Fibroblast of skin of left quadriceps (primary cell): ENCODE measurements around the gene ELF2.
"Not testable (repeated sequence)": the region's sequence is repeated elsewhere in the genome, so short reads cannot be mapped to it uniquely, and the experiment has no call there.

Experiments
- DNase-seq, 2 experiments: peaks; one replicate each; pipeline ENCODE4 v3.0.0-alpha.2; 2013; ENCODE audit warnings: low read depth in 2 of 2

ELF2 gene

DNA sequence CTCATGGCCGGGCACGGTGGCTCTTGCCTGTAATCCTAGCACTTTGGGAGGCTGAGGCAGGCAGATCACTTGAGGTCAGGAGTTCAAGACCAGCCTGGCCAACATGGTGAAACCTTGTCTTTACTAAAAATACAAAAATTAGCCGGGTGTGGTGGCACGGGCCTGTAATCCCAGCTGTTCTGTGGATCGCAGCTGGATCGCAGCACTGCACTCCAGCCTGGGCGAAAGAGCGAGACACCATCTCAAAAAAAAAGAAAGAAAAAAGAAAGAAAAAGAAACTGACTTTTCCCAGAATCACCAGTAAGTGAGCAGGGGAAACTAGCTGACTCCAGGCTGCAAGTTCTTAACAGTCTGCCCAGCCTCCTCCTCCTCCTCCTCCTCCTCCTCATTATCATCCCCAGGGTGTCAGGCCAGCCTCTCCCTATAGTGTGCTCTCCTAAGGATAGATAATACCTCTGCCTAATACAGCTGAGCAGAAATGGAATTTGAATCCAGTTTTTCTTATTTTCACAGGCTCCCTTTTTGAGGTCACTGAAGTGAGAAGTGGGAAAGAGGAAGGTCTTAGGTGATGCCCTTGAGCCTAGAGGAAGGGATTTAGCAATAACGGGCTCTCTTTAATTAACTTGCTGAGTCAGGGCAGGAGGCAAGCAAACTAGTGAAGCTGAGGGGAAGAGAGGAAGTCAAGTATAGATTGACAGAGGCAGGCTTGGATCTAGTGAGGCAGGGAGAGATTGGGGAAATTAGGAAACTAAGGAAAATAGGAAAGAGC, 11.8 kb upstream of the ELF2 start:
- no peak for DNase-seq

GRCh38 chr4:139184129-139184528, 7.1 kb upstream of the ELF2 start:
- DNase-seq, result no peak

- DNase-seq, result peak; percentile 89
Observed at GRCh38 chr4:139177869-139178619, 1.0 kb upstream of the ELF2 start.

DNA sequence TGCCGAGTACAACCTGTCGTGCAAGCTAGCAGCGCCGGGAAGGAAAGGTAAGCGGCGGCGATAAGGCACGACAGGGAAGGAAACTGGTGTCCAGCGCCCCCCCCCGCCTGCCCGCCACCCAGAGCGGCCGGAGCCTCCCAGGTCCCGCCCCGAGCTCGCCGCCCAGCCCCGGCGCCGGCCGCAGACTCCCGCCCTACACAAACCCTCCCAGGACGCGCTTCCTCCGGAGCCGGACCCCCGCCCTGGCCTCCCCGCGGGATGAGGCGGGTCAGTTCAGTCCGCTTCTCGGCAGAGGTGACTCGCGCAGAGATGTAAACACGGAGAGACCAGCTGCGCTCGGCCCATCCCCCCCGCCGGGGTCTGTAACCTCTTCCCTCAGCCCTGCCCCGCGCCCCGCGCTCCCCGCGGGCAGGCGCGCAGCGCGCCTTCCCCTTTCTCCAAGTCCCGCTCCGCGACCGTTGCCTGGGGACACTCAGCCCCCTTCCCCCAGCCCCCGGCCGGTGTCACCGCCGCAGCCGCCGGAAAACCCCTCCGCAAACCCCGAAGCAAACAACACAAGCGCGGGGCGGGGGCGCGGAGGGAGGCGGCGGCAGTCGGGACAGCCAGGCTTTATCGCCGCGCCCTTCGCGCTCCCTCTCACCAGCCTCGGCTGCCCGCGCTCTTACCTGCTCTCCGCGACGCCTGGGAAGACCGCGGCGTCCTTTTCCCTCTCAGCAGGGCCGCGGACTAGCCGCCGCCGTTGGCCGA, 543 bp downstream of the ELF2 start:
- no peak for DNase-seq

- DNase-seq, result no peak
Observed at GRCh38 chr4:139175646-139176301, 1.2 kb downstream of the ELF2 start.

DNA sequence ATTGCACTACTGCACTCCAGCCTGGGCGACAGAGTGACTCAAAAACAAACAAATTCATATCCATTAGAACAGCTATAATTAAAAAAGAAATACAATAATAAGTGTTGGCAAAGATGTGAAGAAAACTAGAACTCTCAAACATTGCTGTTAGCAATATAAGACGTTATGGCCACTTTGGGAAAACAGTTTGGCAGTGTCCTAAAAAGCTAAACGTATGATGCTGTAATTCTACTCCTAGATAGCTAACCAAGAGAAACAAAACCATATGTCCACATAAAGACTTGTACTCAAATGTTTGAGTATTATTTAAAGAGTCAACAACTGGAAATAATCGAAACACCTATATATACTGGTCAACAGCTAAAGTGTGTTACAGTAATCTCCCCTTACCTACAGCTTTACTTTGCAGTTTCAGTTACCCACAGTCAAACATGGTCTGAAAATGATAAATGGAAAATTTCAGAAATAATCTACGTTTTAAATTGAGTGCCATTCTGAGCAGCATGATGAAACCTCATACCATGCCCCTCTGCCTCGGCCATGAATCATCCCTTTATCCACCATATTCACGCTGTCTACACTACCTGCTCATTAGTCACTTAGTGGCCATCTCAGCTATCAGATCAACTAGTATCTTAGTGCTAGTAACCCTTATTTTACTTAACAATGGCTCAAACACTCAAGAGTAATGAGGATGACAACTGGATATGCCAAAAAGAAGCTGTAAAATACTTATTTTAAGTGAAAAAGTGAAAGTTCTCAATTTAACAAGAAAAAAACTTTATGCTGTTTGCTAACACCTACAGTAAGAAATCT, 4.9 kb downstream of the ELF2 start:
- DNase-seq, result no peak

DNA sequence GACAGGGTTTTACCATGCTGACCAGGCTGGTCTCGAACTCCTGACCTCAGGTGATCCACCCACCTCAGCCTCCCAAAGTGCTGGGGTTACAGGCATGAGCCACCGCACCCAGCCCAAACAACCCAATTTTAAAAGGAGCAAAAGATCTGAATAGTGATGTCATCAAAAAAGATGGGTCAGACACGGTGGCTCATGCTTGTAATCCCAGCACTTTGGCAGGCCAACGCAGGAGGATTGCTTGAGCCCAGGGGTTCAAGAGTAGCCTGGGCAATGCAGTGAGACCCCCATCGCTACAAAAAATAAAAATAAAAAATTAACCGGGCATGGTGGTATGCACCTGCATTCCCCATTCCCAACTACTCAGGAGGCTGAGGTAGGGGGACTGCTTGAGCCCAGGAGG, 6.1 kb downstream of the ELF2 start:
- no peak for DNase-seq

DNA sequence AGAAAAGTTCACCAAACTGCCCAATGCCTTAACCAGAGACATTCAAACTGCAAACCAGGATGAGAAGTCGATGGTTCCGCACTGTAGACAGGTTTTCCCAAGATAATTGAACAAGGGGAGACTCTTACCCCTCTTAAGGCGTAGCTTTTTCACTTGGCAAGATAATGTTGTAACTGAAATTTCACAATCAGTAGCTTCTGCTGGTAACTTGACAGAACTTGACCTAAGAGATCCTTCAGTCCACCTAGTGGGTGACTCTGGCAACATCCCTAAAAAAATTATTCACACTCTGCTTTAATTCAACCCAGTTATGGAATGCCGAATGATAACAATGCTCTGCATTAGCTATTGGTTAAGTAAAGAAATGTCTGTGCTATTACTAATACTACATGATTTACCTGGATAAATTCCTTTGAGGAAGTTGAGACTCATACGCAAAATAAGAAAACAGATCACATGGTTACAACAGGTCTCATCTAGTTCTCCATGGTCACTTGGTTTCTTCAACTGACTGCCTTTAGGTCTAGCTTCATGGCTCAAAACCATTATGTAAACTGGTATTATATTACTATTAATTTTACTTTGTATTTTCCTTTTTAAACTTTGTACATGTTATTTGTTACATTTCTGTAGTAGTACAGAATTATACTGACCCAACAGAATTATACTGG, 9.1 kb downstream of the ELF2 start:
- no peak for DNase-seq

- no peak for DNase-seq
Observed at GRCh38 chr4:139164731-139165130, 12.3 kb downstream of the ELF2 start.

DNA sequence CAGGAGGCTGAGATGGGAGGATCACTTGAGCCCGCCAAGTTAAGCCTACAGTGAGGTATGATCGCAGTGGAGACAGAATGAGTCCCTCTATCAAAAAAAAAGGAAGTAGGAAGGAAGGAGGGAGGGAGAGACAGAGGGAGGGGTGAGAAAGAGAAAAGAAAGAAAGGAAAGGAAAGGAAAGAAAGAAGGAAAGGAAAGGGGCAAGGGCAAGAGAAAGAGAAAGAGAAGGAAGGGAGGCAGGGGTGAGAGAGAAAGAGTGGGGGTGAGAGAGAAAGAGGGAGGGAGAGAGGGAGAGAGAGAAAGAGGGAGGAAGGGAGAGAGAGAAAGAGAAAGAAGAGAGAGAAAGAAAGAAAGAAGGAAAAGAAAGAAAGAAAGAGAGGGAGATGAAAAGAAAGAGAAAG, 13.2 kb downstream of the ELF2 start:
- DNase-seq, result no peak

DNA sequence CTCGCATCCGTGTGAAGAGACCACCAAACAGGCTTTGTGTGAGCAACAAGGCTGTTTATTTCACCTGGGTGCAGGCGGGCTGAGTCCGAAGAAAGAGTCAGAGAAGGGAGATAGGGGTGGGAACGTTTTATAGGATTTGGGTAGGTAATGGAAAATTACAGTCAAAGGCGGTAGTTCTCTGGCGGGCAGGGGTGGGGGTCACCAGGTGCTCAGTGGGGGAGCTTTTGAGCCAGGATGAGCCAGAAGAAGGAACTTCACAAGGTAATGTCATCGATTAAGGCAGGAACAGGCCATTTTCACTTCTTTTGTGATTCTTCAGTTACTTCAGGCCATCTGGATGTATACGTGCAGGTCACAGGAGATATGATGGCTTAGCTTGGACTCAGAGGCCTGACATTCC, 19.0 kb downstream of the ELF2 start:
- not testable (repeated sequence) for DNase-seq

DNA sequence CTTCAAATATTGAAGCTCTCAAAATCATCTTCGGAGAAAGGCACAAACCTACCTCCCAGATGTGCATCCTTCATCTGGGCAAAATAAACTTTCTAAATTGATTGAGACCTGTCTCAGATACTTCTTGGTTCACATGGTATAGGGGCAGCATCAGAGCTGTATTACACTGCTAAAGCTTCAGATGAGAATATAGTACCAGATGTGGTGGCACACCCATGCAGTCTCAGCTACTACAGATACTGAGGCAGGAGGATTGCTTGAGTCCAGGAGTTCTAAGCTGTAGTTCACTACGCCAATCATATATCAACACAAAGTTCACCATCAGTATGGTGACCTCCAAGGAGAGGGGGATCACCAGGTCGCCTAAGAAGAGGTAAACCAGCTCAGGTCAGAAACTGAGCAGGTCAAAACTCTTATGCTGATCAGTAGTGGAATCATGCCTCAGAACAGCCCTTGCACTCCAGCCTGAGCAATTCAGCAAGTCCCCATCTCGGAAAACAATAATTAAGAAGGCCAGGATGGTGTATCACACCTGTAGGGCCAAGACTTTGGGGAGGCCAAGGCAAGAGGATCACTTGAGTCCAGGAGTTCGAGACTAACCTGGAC, 22.0 kb downstream of the ELF2 start:
- no peak for DNase-seq

DNA sequence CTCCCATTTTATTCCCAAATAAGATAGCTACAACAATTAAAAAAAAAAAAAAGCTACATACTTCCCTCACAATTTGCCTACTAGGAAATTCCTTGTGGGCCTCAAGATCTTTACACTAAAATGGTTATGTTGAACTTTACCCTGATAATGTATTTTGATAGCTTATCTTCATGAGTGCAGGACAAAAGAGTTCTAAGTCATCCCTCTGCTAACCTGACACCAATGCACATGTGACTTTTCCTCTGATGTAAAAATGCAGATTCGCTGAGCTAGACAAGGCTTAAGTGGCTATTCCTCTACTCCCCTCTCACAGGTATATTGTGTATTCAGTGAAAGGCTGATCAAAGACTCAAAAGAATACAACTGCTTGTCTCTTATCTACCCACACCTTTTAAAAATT, 22.5 kb downstream of the ELF2 start:
- DNase-seq, result no peak

DNA sequence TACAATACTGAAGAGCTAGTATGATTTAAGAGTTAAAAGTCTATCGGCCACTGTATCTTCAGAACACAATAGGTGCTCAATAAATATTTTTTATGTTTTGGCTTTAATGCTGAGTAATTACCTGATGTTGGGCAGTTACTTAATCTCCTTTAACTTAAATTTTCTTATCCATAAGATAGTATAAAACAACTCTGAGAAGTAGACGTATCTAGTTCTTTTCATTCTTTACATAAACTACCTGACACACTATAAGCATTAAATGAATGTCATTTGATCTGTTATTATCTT, 22.9 kb downstream of the ELF2 start:
- no peak for DNase-seq

GRCh38 chr4:139153411-139154133, 23.4 kb downstream of the ELF2 start:
- no peak for DNase-seq

DNA sequence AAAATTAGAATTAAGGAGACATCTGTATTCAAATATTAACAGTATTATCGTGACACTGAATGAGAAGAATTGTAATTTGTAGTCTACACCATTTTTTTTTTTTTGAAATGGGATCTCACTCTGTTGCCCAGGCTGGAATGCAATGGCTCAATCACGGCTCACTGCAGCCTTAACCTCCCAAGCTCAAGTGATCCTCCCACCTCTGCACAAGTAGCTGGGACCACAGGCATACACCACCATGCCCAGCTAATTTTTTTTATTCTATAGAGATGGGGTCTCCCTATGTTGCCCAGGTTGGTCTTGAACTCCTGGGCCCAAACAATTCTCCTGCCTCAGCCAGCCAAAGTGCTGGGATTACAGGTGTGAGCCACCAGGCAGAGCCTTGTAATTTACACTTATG, 24.8 kb downstream of the ELF2 start:
- DNase-seq, result no peak

DNA sequence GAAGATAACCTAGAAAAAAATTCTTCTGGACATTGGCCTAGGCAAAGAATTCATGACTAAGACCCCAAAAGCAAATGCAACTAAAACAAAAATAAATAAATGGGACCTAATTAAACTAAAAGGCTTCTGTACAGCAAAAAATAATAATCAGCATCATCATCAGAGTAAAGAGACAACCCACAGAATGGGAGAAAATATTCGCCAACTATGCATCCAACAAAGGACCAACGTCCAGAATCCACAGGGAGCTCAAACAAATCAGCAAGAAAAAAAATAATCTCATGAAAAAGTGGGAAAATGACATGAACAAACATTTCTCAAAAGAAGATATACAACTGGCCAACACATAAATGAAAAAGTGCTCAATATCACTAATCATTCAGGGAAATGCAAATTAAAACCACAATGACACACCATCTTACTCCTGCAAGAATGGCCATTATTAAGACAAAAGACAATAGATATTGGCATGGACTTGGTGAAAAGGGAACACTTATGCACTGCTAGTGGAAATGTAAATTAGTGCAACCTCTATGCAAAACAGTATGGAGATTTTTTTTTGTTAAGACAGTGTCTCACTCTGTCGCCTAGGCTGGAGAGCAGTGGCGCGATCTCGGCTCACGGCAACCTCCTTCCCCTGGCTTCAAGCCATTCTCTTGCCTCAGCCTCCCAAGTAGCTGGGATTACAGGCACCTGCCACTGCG, 29.9 kb downstream of the ELF2 start:
- no peak for DNase-seq

GRCh38 chr4:139145552-139145932, 31.5 kb downstream of the ELF2 start:
- DNase-seq, result no peak

GRCh38 chr4:139144911-139145551, 32.0 kb downstream of the ELF2 start:
- no peak for DNase-seq
